Activated T-helper 2 cell treated with anti-CD3 and anti-CD28 coated beads, Interferon-gamma antibody, Interleukin-2, Interleukin-4, amounts not matched to agents 10 μg/mL and 5 μg/mL and 100 μg/mL, durations not matched to agents 14 hours and 24 hours and 36 hours (primary cell): ENCODE measurements around the gene DNAJB5. TPM values are rescaled to one million over a fixed set of nuclear protein-coding genes. Genes with fewer than 3 reads are reported as not detected.
"Not testable (repeated sequence)": the region's sequence is repeated elsewhere in the genome, so short reads cannot be mapped to it uniquely, and the experiment has no call there.

Experiments used
- DNase-seq: peaks from one replicate; pipeline ENCODE4 v3.0.0; 2021; ENCODE audit warnings: low spot score
- H3K27ac Mint-ChIP-seq: one replicate; pipeline ENCODE4 v1.8.0; 2021; ENCODE audit warnings: mixed read lengths
- H3K27me3 Mint-ChIP-seq: one replicate; pipeline ENCODE4 v1.8.0; 2021; ENCODE audit warnings: low read depth, mixed read lengths
- H3K36me3 Mint-ChIP-seq: one replicate; pipeline ENCODE4 v1.8.0; 2021; ENCODE audit warnings: low read depth, mixed read lengths
- H3K4me1 Mint-ChIP-seq: one replicate; pipeline ENCODE4 v1.8.0; 2021; ENCODE audit warnings: low read depth, mixed read lengths
- H3K4me3 Mint-ChIP-seq: one replicate; pipeline ENCODE4 v1.8.0; 2021; ENCODE audit warnings: low read depth, mild to moderate bottlenecking, moderate library complexity, mixed read lengths
- H3K9me3 Mint-ChIP-seq: one replicate; pipeline ENCODE4 v1.8.0; 2021; ENCODE audit warnings: mixed read lengths
- intact Hi-C: fragments of 100-400 bp; cut with micrococcal nuclease; formaldehyde crosslinking; loops from one replicate; pipeline ENCODE4 v1.15.1; 2023
- total RNA-seq: library from RNA; stranded (reverse); gene quantifications from 2 replicates; pipeline ENCODE4 v1.2.3, GENCODE V29; 2022

Gene DNAJB5
- 7.5 and 11.3 TPM in 2 replicates for total RNA-seq

DNA sequence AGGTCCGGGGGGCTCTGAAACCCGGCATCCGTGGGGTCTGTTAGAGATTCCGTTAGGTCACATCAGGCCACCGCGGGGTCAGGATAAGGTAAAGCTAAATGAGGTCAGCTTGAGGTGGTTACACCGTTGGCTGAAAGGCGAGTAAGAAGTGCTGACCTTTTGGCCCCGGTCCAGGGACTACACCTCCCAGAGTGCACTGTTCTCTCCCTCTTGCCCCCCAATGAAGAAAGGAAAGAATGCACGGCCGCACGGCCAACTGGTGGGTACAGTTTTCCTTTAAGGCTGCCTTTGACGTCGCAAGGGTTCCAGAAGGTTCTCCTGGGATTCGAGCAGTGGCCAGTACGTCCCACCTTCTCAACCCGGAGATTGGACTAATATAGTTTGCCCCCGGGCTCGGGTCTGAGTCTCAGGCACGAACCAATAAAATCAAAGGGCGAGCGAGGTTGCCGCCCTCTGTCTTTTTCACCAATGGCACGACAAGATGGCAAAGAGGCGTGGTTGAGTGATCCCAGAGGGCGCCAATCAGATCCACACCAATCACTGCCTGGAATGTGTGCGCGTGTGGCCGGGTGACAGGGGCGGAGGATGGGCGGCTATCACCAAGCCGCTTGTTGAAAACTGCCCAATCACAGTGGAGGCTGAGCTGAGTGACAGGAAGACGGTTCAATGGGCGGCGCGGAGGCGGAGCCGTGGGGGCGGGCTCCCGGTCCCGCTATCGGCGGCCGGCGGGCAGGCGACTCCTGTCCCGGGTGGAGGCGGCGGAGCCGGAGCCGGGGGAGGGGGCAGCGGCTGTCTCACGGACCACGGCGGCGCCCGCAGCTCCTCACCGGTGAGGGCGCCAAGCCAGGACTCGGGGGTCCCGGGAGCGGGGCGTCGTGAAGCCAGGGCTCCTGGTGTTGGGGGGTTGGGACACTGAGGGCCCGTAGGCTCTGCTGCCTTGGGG lies at the start of gene DNAJB5:
DNAJB5 (plus strand) TSS at position 743 of the 943 bp plus-strand sequence. CDS start 886 bp downstream, outside the sequence.
- intact Hi-C loops: loop anchor here (2.0 to 5.0 kb wide), 4 partner anchors 14 to 532 kb away; partner anchors contain the start of genes DNAI1, FAM219A and PIGO
- peak within 1 kb of the TSS; percentile 87 for H3K27ac Mint-ChIP-seq
- no peaks in the 10 kb centered on the region for H3K27me3 Mint-ChIP-seq
- H3K9me3 Mint-ChIP-seq: no peaks in the 10 kb centered on the region
- peak; percentile 98 for DNase-seq
- peaks cover 62% of the 10 kb centered on the region for H3K4me1 Mint-ChIP-seq
- H3K4me3 Mint-ChIP-seq: peak within 1 kb of the TSS; percentile 92
- peaks cover 6% of the 10 kb centered on the region for H3K36me3 Mint-ChIP-seq

DNA sequence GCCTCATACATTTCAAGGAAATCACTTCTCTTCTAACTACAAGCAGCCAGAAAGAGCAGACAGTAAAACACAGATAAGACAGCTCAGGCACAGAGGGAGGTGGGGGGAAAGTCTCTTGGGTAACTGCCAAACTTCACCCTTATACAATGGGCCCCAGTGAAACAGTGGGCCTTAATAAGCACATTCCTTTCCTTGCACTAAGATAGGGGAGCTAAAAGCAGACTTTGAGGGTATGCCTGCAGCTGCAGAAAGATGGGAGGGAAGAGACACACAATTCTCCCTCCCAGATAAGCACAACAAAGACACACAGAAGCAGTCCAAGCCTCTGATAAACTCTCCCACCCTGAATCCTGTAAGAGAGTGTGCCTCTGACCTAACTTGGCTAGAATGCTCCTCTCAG lies 49.6 kb upstream of the DNAJB5 start:
- H3K27ac Mint-ChIP-seq, DNase-seq, H3K4me3 Mint-ChIP-seq, H3K4me1 Mint-ChIP-seq, H3K27me3 Mint-ChIP-seq, intact Hi-C loops, H3K9me3 Mint-ChIP-seq, H3K36me3 Mint-ChIP-seq: not testable (repeated sequence)

DNA sequence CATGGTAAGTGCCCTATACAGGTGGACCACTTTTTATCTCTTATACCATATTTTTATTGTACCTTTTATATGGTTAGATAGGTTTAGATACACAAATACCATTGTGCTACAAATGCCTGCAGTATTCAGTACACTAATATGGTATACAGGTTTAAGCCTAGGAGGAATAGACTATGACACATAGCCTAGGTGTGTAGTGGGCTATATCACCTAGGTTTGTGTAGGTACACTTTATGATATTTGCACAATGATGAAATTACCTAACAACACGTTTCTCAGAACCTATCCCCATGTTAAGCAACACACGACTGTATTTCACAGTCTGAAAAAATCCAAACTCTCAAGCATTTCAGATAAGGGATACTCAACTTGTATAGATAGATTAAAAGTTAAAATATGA lies 41.1 kb upstream of the DNAJB5 start:
- no peak for DNase-seq
- Mint-ChIP-seq H3K4me3 (no peak overlapping the region), H3K4me1 (peaks cover 2% of the 10 kb centered on the region), H3K36me3 (no peaks in the 10 kb centered on the region), H3K27me3 (peaks cover 37% of the 10 kb centered on the region), H3K9me3 (no peaks in the 10 kb centered on the region), H3K27ac (no peak overlapping the region)
- intact Hi-C loops: no loop called here

DNA sequence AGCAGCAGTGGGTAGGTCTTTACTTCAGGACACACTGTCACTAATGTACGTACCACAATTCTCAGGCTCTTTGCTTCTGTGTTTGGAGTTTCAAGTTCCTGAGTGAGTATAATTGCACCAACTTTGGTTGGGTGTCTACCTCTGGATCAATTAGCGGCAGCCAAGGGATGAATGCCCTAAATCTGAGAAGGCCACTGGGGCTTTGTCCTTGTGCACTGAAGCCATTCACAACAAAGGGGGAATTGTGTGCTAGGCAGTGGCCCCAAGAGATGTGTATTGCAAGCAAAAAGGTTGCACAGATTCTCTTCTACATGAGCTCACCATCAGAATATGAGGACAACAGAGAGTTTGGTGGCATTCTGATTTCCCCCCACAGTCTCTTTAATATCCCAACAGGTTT lies 35.3 kb upstream of the DNAJB5 start:
- no peaks in the 10 kb centered on the region for H3K36me3 Mint-ChIP-seq
- intact Hi-C loops: no loop called here
- H3K4me3 Mint-ChIP-seq: no peak overlapping the region
- DNase-seq: no peak
- peaks cover 63% of the 10 kb centered on the region for H3K27me3 Mint-ChIP-seq
- peaks cover 2% of the 10 kb centered on the region for H3K4me1 Mint-ChIP-seq
- H3K27ac Mint-ChIP-seq: no peak overlapping the region
- H3K9me3 Mint-ChIP-seq: no peaks in the 10 kb centered on the region

DNA sequence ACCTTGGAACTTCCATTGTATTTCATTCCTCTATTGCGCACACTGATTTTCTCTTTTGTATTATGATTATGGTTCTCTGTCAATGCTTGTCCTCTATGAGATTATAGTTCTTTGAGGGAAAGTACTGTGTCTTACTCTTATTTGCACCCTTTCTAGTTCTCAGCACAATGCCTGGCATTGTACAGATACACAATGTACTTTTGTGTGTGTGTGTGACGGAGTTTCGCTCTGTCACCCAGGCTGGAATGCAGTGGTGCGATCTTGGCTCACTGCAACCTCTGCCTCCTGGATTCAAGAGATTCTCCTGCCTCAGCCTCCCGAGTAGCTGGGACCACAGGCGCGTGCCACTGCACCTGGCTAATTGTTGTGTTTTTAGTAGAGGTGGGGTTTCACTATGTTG lies 33.5 kb upstream of the DNAJB5 start:
- DNase-seq, H3K36me3 Mint-ChIP-seq, H3K9me3 Mint-ChIP-seq, intact Hi-C loops, H3K4me3 Mint-ChIP-seq, H3K4me1 Mint-ChIP-seq, H3K27ac Mint-ChIP-seq: not testable (repeated sequence)
- H3K27me3 Mint-ChIP-seq: peaks cover 70% of the 10 kb centered on the region

DNA sequence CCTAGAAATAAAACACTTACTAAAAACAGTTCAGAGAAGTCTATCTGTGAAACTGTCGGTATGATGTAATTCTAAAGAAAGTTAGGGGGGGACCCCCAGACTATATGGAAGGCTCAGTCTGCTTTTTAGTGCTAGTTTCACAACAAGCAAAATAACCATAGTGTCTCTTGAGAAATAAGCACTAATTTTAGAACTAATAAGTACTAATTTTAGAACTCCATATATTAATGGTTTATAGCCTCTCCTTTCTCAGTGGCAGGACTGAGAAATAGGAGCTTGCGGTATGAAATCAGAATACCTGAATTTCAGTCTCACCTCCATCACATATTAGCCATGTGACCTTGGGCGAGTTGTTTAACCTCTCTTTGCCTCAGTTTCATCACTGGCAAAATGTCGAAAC lies 32.9 kb upstream of the DNAJB5 start:
- intact Hi-C loops: no loop called here
- Mint-ChIP-seq H3K27ac (no peak overlapping the region), H3K9me3 (no peaks in the 10 kb centered on the region), H3K4me1 (peaks cover 13% of the 10 kb centered on the region), H3K27me3 (peaks cover 67% of the 10 kb centered on the region), H3K36me3 (no peaks in the 10 kb centered on the region), H3K4me3 (no peak overlapping the region)
- no peak for DNase-seq

DNA sequence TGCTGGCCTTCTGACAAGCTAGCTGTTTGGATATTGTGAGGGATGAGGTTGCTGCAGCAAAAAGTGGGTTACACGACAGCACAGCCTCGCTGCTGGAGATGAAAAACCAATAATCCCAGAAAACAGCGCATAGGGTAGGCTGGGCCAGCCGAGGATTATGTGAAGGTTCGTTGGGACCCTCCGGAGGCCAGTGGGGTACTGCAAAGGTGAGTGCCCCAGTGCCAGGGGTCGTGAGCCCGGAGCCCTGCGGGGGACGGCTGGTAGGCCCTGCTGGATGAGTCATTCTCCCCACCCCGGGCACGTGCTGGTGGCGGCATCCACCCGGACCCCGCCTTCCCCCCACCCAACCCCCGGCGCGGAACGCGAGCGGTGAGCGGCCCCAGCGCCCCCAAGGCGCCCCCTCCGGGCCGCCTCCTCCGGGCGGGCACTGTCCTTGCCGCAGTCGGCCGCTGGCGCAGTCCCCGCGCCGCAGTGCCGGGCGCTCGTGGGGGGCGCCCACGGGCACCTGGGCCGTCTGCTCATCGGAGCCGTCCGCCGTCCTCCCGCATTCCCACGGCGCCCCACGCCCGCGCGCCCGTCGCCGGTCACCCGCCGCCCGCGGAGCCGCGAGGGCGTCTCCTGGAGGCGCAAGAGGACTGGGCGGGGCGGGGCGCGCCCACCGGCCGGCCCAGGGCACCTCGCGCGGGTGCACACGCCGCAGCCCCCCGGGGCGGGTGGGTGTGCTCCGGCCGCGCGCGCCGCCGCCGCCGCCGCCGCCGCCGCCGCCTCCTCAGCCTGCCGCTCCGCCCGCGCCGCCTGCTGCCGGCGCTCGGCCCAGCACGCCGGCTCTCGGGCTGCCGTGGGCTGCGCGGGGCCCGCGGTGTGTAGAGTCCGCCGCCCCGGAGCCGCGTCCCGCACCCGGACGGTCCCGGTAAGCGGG lies 31.8 kb upstream of the DNAJB5 start, which contains the start of gene PHF24:
PHF24 (plus strand) TSS at position 794 of the 919 bp plus-strand sequence. CDS start 13,014 bp downstream, outside the sequence.
- peaks cover 56% of the 10 kb centered on the region for H3K27me3 Mint-ChIP-seq
- H3K9me3 Mint-ChIP-seq: no peaks in the 10 kb centered on the region
- H3K27ac Mint-ChIP-seq: no peak within 1 kb of the TSS
- no peak for DNase-seq
- H3K36me3 Mint-ChIP-seq: no peaks in the 10 kb centered on the region
- H3K4me3 Mint-ChIP-seq: no peak within 1 kb of the TSS
- intact Hi-C loops: no loop called here
- H3K4me1 Mint-ChIP-seq: peaks cover 21% of the 10 kb centered on the region

DNA sequence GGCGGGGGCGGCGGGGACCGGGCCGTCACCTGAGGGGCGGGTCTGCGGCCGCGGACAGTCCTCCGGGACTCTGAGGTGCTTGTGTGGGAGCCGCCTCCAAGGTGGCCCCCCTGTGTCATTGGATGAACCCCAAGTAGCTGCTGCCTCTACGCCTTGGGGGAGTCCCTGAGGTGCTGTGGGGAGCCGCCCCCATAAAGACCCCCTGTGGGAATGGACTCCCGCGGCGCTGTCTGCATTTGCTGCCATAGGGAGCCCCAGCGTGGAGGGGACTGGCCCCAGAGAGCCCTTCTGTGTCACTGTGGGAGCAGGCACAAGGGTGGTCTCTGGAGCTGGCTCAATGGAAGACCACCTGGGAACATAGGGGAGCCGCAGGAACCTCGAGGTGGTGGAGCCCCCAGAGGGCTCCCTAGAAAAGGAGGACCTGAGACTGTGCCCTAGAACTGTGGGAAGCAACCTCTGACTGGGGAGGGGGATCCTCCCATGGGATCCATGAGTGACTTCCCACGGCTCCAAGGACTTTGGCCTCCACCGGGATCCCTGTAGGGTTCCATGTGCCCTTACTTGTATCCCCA lies 31.0 kb upstream of the DNAJB5 start:
- no peak overlapping the region for H3K4me3 Mint-ChIP-seq
- H3K36me3 Mint-ChIP-seq: no peaks in the 10 kb centered on the region
- H3K4me1 Mint-ChIP-seq: peaks cover 24% of the 10 kb centered on the region
- no peak for DNase-seq
- no peaks in the 10 kb centered on the region for H3K9me3 Mint-ChIP-seq
- no peak overlapping the region for H3K27ac Mint-ChIP-seq
- intact Hi-C loops: no loop called here
- H3K27me3 Mint-ChIP-seq: peaks cover 56% of the 10 kb centered on the region

DNA sequence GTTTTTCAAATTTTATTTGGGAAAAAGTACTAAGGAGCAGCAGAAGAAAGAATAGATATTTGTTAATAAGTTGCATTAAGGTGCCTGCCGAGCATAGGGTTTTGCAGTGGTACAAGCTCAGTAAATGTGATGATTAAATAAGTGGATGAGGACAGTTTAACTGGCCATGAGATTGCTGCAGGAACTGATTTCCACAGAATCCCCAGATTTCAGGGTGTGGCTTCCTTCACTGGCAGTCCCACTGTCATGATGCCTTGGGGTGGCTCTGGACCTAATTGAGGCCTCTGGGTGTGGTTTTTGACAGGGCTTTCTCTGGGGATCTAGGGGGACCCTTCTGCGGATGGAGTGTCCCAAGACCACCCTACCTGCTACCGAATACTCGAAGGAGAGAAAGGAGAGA lies 30.1 kb upstream of the DNAJB5 start:
- H3K27me3 Mint-ChIP-seq: peaks cover 59% of the 10 kb centered on the region
- H3K36me3 Mint-ChIP-seq: no peaks in the 10 kb centered on the region
- no peak overlapping the region for H3K27ac Mint-ChIP-seq
- H3K9me3 Mint-ChIP-seq: no peaks in the 10 kb centered on the region
- no peak for DNase-seq
- intact Hi-C loops: no loop called here
- H3K4me3 Mint-ChIP-seq: no peak overlapping the region
- H3K4me1 Mint-ChIP-seq: peaks cover 24% of the 10 kb centered on the region

DNA sequence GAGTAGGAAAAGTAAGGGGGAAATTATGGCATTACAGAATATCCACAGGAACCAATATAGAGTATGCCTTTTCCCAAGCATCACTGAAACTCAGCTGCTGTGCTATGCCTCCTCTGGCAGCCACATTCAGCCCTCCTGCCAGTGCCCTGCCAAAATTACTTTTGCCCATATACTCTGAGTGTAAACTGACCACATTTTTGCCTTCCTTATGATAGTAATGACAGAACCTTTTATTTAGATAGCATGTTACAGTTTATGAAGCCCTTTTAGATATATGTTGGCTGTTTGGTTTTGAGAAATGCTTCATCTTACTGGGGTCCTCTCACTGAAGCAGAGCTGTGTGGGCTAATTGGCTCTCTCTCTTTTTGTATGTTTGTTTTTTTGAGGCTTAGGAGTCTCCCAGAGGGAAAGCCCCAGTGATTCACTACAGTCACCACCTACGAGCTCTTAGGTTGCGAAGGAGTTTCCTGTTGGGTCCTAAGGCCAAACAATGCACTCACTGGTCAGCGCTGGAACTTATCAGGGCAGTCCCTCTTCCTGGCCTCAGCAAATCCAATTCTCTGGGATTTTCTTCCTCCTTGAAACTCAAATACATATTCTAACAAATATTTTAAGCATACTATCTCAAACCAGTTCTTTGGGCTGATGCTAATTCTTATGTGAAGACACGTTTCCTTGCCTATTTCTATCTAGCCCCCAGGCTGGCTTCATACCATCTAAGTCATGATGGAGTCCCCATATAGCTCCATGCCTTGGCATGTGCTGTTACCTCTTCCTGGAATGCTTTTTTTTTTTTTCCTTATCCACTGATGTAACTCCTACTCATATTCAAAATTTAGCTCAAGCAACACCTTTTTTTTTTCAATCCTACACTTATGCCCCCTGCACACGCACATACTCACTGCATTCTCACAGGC lies 27.7 kb upstream of the DNAJB5 start:
- Mint-ChIP-seq H3K36me3 (no peaks in the 10 kb centered on the region), H3K9me3 (no peaks in the 10 kb centered on the region), H3K4me3 (no peak overlapping the region), H3K4me1 (peaks cover 24% of the 10 kb centered on the region), H3K27ac (no peak overlapping the region), H3K27me3 (peaks cover 56% of the 10 kb centered on the region)
- no peak for DNase-seq
- intact Hi-C loops: loop anchor here (2.0 kb wide), 1 partner anchor 23 kb away; no protein-coding TSS in a partner anchor

DNA sequence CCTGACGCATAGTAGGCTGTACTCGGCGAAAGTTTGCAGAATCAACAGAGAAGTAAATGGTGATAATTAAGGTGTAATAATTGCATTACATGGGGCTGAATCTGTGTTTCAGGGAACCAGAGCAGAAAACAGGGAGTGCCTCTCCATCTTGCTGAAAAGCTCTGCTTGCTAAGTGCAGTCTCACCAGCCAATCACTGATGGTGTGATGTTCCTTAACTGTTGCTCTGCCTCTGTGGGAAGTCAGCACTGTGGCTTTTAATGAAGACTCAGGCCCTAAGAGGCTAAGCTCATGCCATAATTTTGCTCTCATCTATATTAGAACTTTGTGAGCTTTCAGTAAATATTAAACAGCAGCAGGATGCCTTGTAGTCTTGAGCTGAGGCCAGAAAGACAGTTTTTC lies 27.0 kb upstream of the DNAJB5 start:
- intact Hi-C loops: no loop called here
- Mint-ChIP-seq H3K36me3 (no peaks in the 10 kb centered on the region), H3K4me3 (no peak overlapping the region), H3K27me3 (peaks cover 56% of the 10 kb centered on the region), H3K4me1 (peaks cover 24% of the 10 kb centered on the region), H3K9me3 (no peaks in the 10 kb centered on the region), H3K27ac (no peak overlapping the region)
- DNase-seq: no peak

DNA sequence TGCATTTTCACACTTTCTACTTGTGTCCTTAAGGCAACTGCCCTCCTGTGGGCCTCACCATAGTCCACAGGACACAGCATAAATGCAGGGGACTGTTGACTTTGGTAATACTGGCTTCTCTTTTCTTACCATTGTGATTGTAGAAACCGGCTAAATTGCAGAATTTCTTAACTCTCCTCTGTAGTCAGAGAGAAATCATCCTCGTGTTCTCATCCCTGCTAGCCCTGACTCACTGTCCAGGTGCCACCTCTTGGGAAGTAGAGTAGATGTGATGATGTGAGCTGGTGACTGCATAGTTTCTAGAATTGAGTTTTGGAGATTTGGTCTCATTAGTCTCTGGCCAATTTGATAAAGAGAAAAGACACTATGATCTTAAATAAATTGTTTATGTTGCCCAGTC lies 26.0 kb upstream of the DNAJB5 start:
- Mint-ChIP-seq H3K27me3 (peaks cover 61% of the 10 kb centered on the region), H3K9me3 (no peaks in the 10 kb centered on the region), H3K36me3 (no peaks in the 10 kb centered on the region), H3K4me3 (no peak overlapping the region), H3K27ac (no peak overlapping the region), H3K4me1 (peaks cover 24% of the 10 kb centered on the region)
- DNase-seq: no peak
- intact Hi-C loops: no loop called here
